Heart left ventricle (tissue), 16 donors: ENCODE data around the gene TERT. TPM values are rescaled to one million over a fixed set of nuclear protein-coding genes. Genes with fewer than 3 reads are reported as not detected.
A peak's percentile ranks its signal among the peaks of the same experiment; 100 is the strongest.

Experiments
- ATAC-seq, 4 donors: fragments of 200-7000 bp; cut with Tn5 transposase; one replicate each; pipeline ENCODE4 v1.9.1; 2020 to 2022; ENCODE audit warnings: moderate library complexity in 4 of 4, mild to moderate bottlenecking in 3 of 4, moderate number of reproducible peaks in 1 of 4
- DNase-seq, 5 donors: peaks; one replicate each; pipeline ENCODE4 v3.0.0-alpha.2; 2020
- H3K27ac ChIP-seq, 12 donors: fragments of 200-600 bp; sonication (generic) in 4 of 12; one replicate each; pipeline versions ENCODE4 v1.5.0 to v1.8.0; 2016 to 2022; ENCODE audit warnings: mild to moderate bottlenecking in 2 of 12
- H3K27me3 ChIP-seq, 9 donors: fragments of 200-600 bp; sonication (generic) in 2 of 9; one replicate each; pipeline versions ENCODE4 v1.5.1 to v1.8.0; 2016 to 2022; ENCODE audit warnings: mild to moderate bottlenecking in 3 of 9
- H3K36me3 ChIP-seq, 9 donors: fragments of 200-600 bp; sonication (generic) in 2 of 9; one replicate each; pipeline versions ENCODE4 v1.5.0 to v1.8.0; 2018 to 2022; ENCODE audit warnings: mild to moderate bottlenecking in 2 of 9
- H3K4me1 ChIP-seq, 12 donors: fragments of 200-600 bp; sonication (generic) in 4 of 12; one replicate each; pipeline versions ENCODE4 v1.5.0 to v1.8.0; 2016 to 2022; ENCODE audit warnings: mild to moderate bottlenecking in 3 of 12
- H3K4me3 ChIP-seq, 12 donors: fragments of 200-600 bp; sonication (generic) in 4 of 12; one replicate each; pipeline versions ENCODE4 v1.5.0 to v1.8.0; 2017 to 2022; ENCODE audit warnings: mild to moderate bottlenecking in 9 of 12, moderate library complexity in 4 of 12
- H3K9me3 ChIP-seq, 12 donors: fragments of 200-600 bp; sonication (generic) in 4 of 12; one replicate each; pipeline versions ENCODE4 v1.5.0 to v1.8.0; 2016 to 2022; ENCODE audit warnings: mild to moderate bottlenecking in 1 of 12
- POLR2A ChIP-seq, 2 donors: fragments of 450-650 bp; IDR thresholded peaks; one replicate each; pipeline ENCODE4 v1.6.1; 2017; ENCODE audit warnings: antibody characterized with exemption in 2 of 2, mild to moderate bottlenecking in 2 of 2, moderate library complexity in 2 of 2
- WGBS, 4 donors: extraction: QIAGEN DNeasy Blood & Tissue Kit in 2 of 4; methylation state at CpG; one replicate each; pipeline versions ENCODE4 v1.1.5 to v1.1.7; 2013 to 2018; 5-methylcytosine and 5-hydroxymethylcytosine counted together
- intact Hi-C, 10 donors: fragments of 100-400 bp; cut with DNase I; formaldehyde crosslinking; loops; one replicate each; pipeline versions ENCODE4 v1.11.1 to v1.14.2; 2022
- polyA plus RNA-seq, 2 donors: library from polyadenylated mRNA; stranded (reverse); fragments of 200-250 nt; gene quantifications; one replicate each; pipeline ENCODE4 v1.2.3, GENCODE V29; 2013
- total RNA-seq, 9 donors: library from RNA; depleted of rRNA in 2 of 9; stranded (reverse); fragments of >200 nt in 2 of 9; fragmentation: NEBNext Ultra II Directional in 3 of 9; extraction: Animal tissue kit (Norgen Biotek cat#: 25700) in 3 of 9; gene quantifications; one replicate each; pipeline versions ENCODE4 v1.1.0 to v1.2.4, GENCODE V29; 2016 to 2023
- TF ChIP-seq, protein P1 (sequence below), 12 donors: fragments of 200-600 bp; sonication (generic) in 4 of 12; IDR thresholded peaks; one replicate each; pipeline versions ENCODE4 v1.5.0 to v1.8.0; 2018 to 2022; ENCODE audit warnings: antibody characterized with exemption in 12 of 12, mild to moderate bottlenecking in 5 of 12
- donor health status: ischemic (EF 13 %, LVEDD 7.1; RV severe dilation, severe dysfunction).
- donor health status: healthy with polysubstance abuse.
- donor health status: DM: no; HTN: yes; CAD: no.
- donor health status: DM: no; HTN: no; CAD: no.
- donor health status: ischemic (EF 25% LVEDD 6.9; RV normal size, moderate dysfunction).
- donor health status: ischemic (EF 25% LVEDD 5.7; RV mildly dilated, moderate dysfunction).
- donor health status: healthy.
- donor health status: DM: yes; HTN: yes; CAD: no.
- donor health status: ischemic (EF 35%, LVEDD 5.7; RV mildly dilated, moderate dysfunction).
- donor health status: nonischemic (EF 11% LVEDD 7.7; RV severe dilation, severe dysfunction).
- donor health status: DM: yes; HTN: yes; CAD: no.
- donor health status: PGD.
- donor health status: ischemic (EF 29% LVEDD 5.4; RV normal size, mild dysfunction).
- donor health status: nonischemic (EF 23%, LVEDD 6.1; RV moderate dilation, normal function).

The TERT gene
- total and polyA plus RNA-seq, 11 donors, result not detected

DNA sequence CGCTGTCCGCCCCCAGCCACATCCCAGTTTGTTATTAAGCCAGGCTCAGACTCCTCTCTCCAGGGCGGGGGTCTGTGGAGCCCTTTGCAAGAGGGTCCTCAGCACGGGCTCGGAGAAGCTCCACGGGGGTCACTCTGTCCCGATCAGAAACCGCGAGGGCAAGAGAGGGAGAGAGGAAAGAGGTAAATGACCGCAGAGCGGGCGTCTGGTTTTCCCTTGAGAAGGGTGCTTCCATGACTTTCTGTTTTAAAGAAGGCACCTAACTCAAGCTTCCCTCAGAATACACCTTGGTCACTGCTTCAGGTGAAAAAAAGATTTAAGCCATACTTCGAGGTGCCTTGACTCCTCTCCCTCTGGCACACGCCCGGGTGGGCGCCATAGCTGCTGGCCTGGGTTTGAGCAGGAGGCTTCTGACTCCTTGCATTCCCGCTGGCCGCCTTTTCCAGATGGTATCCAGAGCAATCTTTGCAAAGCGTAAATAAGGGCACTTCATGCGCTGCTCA, 5.8 kb upstream of the TERT start:
- WGBS, 4 donors, result 82 to 88% (median 86%) methylated on average over 20 of the region's 20 CpGs
- intact Hi-C loops, result no loop called here
- DNase-seq, result peak in 1 of 5 donors; percentile 36
- no peak overlapping the region for H3K4me3 ChIP-seq
- H3K27me3 ChIP-seq, result peaks cover 0 to 23% (median 5%) of the 10 kb centered on the region in 9 donors
- no peak for ATAC-seq
- no peaks in the 10 kb centered on the region for H3K36me3 ChIP-seq
- H3K27ac ChIP-seq, result no peak overlapping the region
- H3K4me1 ChIP-seq, result no peaks in the 10 kb centered on the region
- peaks cover 0 to 11% (median 0%) of the 10 kb centered on the region in 12 donors for H3K9me3 ChIP-seq
- TF ChIP-seq, protein P1, sequence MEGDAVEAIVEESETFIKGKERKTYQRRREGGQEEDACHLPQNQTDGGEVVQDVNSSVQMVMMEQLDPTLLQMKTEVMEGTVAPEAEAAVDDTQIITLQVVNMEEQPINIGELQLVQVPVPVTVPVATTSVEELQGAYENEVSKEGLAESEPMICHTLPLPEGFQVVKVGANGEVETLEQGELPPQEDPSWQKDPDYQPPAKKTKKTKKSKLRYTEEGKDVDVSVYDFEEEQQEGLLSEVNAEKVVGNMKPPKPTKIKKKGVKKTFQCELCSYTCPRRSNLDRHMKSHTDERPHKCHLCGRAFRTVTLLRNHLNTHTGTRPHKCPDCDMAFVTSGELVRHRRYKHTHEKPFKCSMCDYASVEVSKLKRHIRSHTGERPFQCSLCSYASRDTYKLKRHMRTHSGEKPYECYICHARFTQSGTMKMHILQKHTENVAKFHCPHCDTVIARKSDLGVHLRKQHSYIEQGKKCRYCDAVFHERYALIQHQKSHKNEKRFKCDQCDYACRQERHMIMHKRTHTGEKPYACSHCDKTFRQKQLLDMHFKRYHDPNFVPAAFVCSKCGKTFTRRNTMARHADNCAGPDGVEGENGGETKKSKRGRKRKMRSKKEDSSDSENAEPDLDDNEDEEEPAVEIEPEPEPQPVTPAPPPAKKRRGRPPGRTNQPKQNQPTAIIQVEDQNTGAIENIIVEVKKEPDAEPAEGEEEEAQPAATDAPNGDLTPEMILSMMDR (IDR thresholded peaks at IDR 0.05), result no peak
- no peak for TF ChIP-seq POLR2A (IDR thresholded peaks at IDR 0.05)

DNA sequence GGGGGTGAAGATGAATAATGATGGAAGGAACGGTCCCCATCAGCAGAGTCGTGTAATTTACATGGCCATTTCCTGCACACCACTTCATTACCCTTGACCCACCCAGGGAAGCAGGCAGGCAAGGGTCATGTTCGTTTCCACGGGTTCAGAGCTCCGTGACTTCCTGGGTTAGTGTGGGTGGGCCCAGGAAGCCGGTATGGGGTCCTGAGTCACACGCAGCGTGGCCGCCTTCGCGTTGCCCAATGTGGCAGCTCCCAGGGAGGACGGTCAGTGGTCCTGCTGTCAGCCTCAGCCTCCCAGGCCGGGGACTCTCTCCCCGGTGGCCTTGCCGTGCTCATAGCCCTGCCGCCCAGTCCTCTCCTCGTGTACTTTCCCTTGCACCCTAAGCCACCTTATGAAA, 5.1 kb upstream of the TERT start:
- ATAC-seq, result no peak
- Histone ChIP-seq H3K9me3 (peaks cover 0 to 11% (median 0%) of the 10 kb centered on the region in 12 donors), H3K4me3 (no peak overlapping the region), H3K27me3 (peaks cover under 1 to 29% (median 11%) of the 10 kb centered on the region in 9 donors), H3K27ac (no peak overlapping the region), H3K4me1 (peaks cover 0 to 3% (median 0%) of the 10 kb centered on the region in 12 donors), H3K36me3 (no peaks in the 10 kb centered on the region)
- TF ChIP-seq POLR2A (IDR thresholded peaks at IDR 0.05), result no peak
- TF ChIP-seq, protein P1 (IDR thresholded peaks at IDR 0.05), result no peak
- WGBS, 4 donors, result 68 to 83% (median 76%) methylated on average over 7 to 17 of the region's 17 CpGs
- DNase-seq, result peak in 1 of 5 donors; percentile 38
- intact Hi-C loops, result no loop called here

DNA sequence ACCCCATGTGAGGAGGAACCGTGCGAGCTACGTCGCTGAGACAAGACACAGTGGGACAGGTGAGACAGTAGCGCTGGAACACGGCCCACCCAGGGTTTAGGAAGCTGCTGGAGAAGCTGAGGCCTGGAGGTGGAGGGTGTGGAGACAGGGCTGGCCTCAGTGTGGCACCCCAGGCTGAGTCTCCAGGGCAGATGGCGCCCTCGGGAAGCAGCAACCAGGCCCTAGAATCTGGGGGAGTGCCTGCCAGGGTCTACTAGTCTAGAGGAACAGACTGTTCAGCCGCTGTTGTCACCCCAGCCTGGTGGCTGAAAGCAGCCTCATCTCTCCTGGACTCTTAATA, 4.6 kb upstream of the TERT start:
- Histone ChIP-seq H3K9me3 (peaks cover 0 to 11% (median 0%) of the 10 kb centered on the region in 12 donors), H3K4me1 (peaks cover 0 to 8% (median 0%) of the 10 kb centered on the region in 12 donors), H3K4me3 (no peak overlapping the region), H3K36me3 (no peaks in the 10 kb centered on the region), H3K27ac (no peak overlapping the region), H3K27me3 (peaks cover 6 to 34% (median 14%) of the 10 kb centered on the region in 9 donors)
- intact Hi-C loops, result no loop called here
- 62 to 87% (median 81%) methylated on average over 4 to 9 of the region's 9 CpGs for WGBS, 4 donors
- ATAC-seq (no peak), DNase-seq (peak in 1 of 5 donors; percentile 15)
- TF ChIP-seq, protein P1 (IDR thresholded peaks at IDR 0.05), result no peak
- TF ChIP-seq POLR2A (IDR thresholded peaks at IDR 0.05), result no peak

DNA sequence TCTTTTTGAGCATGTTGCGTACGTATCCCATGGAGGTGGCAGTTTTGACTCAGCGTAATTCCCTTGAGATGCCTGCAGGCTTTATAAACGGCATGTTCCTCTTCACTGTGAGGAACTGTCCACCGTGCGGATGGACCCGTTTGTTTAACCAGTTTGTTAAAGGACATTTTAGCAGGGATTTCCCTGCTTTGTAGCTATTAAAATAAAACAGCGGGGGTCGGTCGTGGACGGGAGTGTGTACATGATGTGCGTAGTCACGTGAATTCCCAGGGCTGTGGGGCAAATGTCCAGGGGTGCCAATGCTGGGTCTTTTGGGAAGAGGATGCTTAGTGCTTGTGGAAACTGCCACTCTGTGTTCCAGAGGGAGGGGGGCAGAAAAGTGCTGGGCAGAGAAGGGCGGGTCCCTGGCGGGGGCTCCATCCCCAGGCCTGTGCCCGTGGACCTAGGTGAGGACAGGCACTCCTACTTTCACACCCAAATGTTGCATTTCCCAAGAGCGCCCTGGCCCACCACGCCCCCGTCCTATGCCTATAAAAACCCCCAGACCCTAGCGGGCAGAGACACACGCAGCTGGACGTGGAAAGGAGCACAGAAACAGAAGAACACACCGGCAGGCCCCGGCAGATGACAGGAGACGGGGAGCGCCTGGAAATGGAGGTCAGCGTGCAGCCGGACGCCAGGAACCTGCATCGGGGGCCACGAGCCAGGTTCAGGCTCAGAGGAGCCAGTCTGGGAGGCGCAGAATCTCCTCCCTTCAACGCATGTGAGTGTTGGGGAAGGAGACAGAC, 4.0 kb upstream of the TERT start:
- WGBS, 4 donors, result 79 to 83% (median 81%) methylated on average over 31 to 33 of the region's 33 CpGs
- H3K27me3 ChIP-seq, result peaks cover 11 to 40% (median 20%) of the 10 kb centered on the region in 9 donors

More for the DNA sequence above, 4.0 kb upstream of the TERT start:
- Histone ChIP-seq H3K27ac (no peak overlapping the region), H3K9me3 (peaks cover 0 to 11% (median 0%) of the 10 kb centered on the region in 12 donors), H3K36me3 (no peaks in the 10 kb centered on the region), H3K4me1 (peaks cover 0 to 13% (median 0%) of the 10 kb centered on the region in 12 donors), H3K4me3 (no peak overlapping the region)
- DNase-seq, result peak in 1 of 5 donors; percentile 28
- ATAC-seq, result no peak
- intact Hi-C loops, result no loop called here
- TF ChIP-seq, protein P1 (IDR thresholded peaks at IDR 0.05), result no peak
- no peak for TF ChIP-seq POLR2A (IDR thresholded peaks at IDR 0.05)
